DOHH2 (cell line): ENCODE results near the gene A4GNT.

Source experiments
- H3F3A ChIP-seq: fragments of 200-600 bp; sonication (generic), shearing (Covaris generic); 2 replicates; pipeline ENCODE4 v1.6.0; 2016; ENCODE audit warnings: antibody characterized with exemption, mild to moderate bottlenecking; ENCODE audit not compliant: control insufficient read depth, insufficient read depth
- H3K27ac ChIP-seq: fragments of 200-600 bp; sonication (generic); 2 replicates; pipeline ENCODE4 v1.5.1; 2014; ENCODE audit warnings: low read depth, mild to moderate bottlenecking, low read length, moderate library complexity
- H3K27me3 ChIP-seq: fragments of 200-600 bp; sonication (generic); 2 replicates; pipeline ENCODE4 v1.6.1; 2014; ENCODE audit warnings: mild to moderate bottlenecking, low read length, mixed read lengths; ENCODE audit not compliant: control insufficient read depth
- H3K36me3 ChIP-seq: fragments of 200-600 bp; sonication (generic); 2 replicates; pipeline ENCODE4 v1.6.1; 2014; ENCODE audit warnings: mild to moderate bottlenecking, low read length, moderate library complexity, mixed read lengths; ENCODE audit not compliant: control insufficient read depth
- H3K4me1 ChIP-seq: fragments of 200-600 bp; sonication (generic); 2 replicates; pipeline ENCODE4 v1.6.1; 2014; ENCODE audit warnings: mild to moderate bottlenecking, low read length, mixed read lengths; ENCODE audit not compliant: control insufficient read depth
- H3K4me2 ChIP-seq: fragments of 200-600 bp; sonication (generic); 2 replicates; pipeline ENCODE4 v1.6.0; 2014; ENCODE audit warnings: mild to moderate bottlenecking, low read length, moderate library complexity
- H3K4me3 ChIP-seq: fragments of 200-600 bp; sonication (generic); 2 replicates; pipeline ENCODE4 v1.5.1; 2014; ENCODE audit warnings: mild to moderate bottlenecking, low read length, mixed read lengths
- H3K79me2 ChIP-seq: fragments of 200-600 bp; sonication (generic); 2 replicates; pipeline ENCODE4 v1.6.1; 2014; ENCODE audit warnings: mild to moderate bottlenecking, low read length, mixed read lengths; ENCODE audit not compliant: control insufficient read depth
- H3K9me2 ChIP-seq: fragments of 200-600 bp; sonication (generic); replicated peaks from 2 replicates; pipeline ENCODE4 v1.6.1; 2014; ENCODE audit warnings: mild to moderate bottlenecking, low read length, mixed read lengths; ENCODE audit not compliant: control insufficient read depth
- H3K9me3 ChIP-seq: fragments of 200-600 bp; sonication (generic); 2 replicates; pipeline ENCODE4 v1.6.1; 2014; ENCODE audit warnings: antibody characterized with exemption, low read length, mixed read lengths; ENCODE audit not compliant: control insufficient read depth, insufficient read depth
- H4K20me1 ChIP-seq: fragments of 200-600 bp; sonication (generic); 2 replicates; pipeline ENCODE4 v1.6.0; 2014; ENCODE audit warnings: low read depth, mild to moderate bottlenecking, antibody characterized with exemption, low read length, moderate library complexity; ENCODE audit not compliant: control insufficient read depth, insufficient read depth
- EZH2phosphoT487 ChIP-seq: fragments of 200-600 bp; sonication (generic); IDR thresholded peaks from 2 replicates; pipeline ENCODE4 v1.6.1; 2017; ENCODE audit warnings: borderline replicate concordance, mild to moderate bottlenecking, antibody characterized with exemption, low read length, moderate library complexity, mixed read lengths
- TF ChIP-seq, protein P1 (sequence below): fragments of 200-600 bp; sonication (generic); IDR thresholded peaks from one replicate; pipeline ENCODE4 v1.5.1; 2014; ENCODE audit warnings: antibody characterized with exemption, mild to moderate bottlenecking, low read depth, low read length; ENCODE audit not compliant: poor library complexity, severe bottlenecking

Gene A4GNT

DNA sequence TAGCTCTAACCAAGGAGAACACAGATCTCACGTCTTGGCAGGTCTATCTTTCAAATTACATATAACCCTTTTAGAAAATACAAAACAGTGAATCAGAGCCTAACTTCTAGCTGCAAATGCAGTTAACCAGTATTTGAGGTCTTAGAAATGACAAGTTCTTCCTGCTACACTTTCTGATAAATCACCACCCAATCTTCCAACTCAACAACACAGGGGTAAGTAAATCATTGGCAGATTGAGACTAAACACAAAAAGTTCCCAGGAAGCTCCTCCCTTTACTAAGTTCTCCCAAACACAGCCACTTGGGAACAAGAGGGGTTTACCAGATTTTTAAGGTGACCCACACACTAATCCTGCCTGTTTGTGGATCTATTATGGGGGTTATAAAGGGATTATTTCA, at the start of gene A4GNT:
Gene A4GNT (minus strand): TSS at position 152 of the 400 bp plus-strand sequence. CDS start 1,134 bp downstream, outside the sequence.
- Histone ChIP-seq H3F3A (no peaks in the 10 kb centered on the region), H3K9me3 (no peaks in the 10 kb centered on the region), H3K79me2 (no peaks in the 10 kb centered on the region), H3K4me2 (no peak within 1 kb of the TSS), H3K9me2 (no peaks in the 10 kb centered on the region), H4K20me1 (no peaks in the 10 kb centered on the region), H3K4me3 (no peak within 1 kb of the TSS), H3K4me1 (no peaks in the 10 kb centered on the region), H3K36me3 (no peaks in the 10 kb centered on the region), H3K27me3 (peaks cover 15% of the 10 kb centered on the region), H3K27ac (no peak within 1 kb of the TSS)
- TF ChIP-seq, protein P1, sequence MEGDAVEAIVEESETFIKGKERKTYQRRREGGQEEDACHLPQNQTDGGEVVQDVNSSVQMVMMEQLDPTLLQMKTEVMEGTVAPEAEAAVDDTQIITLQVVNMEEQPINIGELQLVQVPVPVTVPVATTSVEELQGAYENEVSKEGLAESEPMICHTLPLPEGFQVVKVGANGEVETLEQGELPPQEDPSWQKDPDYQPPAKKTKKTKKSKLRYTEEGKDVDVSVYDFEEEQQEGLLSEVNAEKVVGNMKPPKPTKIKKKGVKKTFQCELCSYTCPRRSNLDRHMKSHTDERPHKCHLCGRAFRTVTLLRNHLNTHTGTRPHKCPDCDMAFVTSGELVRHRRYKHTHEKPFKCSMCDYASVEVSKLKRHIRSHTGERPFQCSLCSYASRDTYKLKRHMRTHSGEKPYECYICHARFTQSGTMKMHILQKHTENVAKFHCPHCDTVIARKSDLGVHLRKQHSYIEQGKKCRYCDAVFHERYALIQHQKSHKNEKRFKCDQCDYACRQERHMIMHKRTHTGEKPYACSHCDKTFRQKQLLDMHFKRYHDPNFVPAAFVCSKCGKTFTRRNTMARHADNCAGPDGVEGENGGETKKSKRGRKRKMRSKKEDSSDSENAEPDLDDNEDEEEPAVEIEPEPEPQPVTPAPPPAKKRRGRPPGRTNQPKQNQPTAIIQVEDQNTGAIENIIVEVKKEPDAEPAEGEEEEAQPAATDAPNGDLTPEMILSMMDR, result no peak
- TF ChIP-seq EZH2phosphoT487, result no peak

DNA sequence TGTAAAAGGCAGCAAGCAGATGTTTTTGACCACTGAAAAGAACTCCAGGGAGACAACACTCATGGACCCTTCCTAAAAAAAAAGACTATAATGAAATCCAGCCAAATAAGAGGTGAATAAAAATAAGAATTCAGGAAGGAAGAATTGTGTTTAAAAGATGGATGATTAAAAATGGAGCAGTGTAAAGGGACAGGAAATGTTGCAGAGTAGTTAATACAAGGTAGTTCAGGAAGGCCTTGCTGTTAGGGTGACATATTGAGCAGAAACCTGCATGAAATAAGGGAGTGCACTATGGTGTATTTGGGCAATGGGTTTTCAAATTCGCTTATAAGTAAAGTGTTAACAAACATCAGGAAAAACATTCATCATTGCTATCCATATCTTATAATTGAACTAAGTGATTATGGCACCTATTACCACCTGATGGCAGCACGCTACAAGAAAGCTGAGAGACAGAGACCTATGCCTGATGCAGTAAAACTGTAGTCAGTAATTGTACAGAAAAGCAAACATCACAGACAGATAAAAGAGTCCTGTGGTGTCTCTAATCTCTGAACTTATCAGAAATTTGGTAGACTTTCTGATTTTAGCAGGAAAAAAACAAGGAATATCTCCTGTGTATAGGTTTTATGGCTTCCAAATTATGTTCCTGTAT, 48.3 kb upstream of the A4GNT start:
- H3K4me2 ChIP-seq, result no peak overlapping the region
- H3K27ac ChIP-seq, result no peak overlapping the region
- H3K27me3 ChIP-seq, result peaks cover 22% of the 10 kb centered on the region
- no peaks in the 10 kb centered on the region for H3K9me3 ChIP-seq
- H3K4me3 ChIP-seq, result no peak overlapping the region
- H3K79me2 ChIP-seq, result no peaks in the 10 kb centered on the region
- H3K36me3 ChIP-seq, result no peaks in the 10 kb centered on the region
- TF ChIP-seq EZH2phosphoT487, result no peak
- TF ChIP-seq, protein P1, result peak; percentile 68
- no peaks in the 10 kb centered on the region for H3K9me2 ChIP-seq
- no peaks in the 10 kb centered on the region; the same call in 1 of the 2 replicates for H3F3A ChIP-seq
- peaks cover 1% of the 10 kb centered on the region; the same call in 1 of the 2 replicates for H3K4me1 ChIP-seq
- H4K20me1 ChIP-seq, result no peaks in the 10 kb centered on the region

- peak within 1 kb of the TSS; percentile 98 for H3K4me3 ChIP-seq
- H3K4me1 ChIP-seq, result peaks cover 29% of the 10 kb centered on the region
- TF ChIP-seq, protein P1, result no peak
- no peak for TF ChIP-seq EZH2phosphoT487
- peaks cover 41% of the 10 kb centered on the region for H3K79me2 ChIP-seq
- no peaks in the 10 kb centered on the region for H4K20me1 ChIP-seq
- H3K27me3 ChIP-seq, result no peaks in the 10 kb centered on the region
- H3K27ac ChIP-seq, result peak within 1 kb of the TSS; percentile 61
- H3F3A ChIP-seq, result no peaks in the 10 kb centered on the region; the same call in 1 of the 2 replicates
- H3K9me2 ChIP-seq, result no peaks in the 10 kb centered on the region
- no peaks in the 10 kb centered on the region for H3K9me3 ChIP-seq
- peak within 1 kb of the TSS; percentile 99 for H3K4me2 ChIP-seq
- H3K36me3 ChIP-seq, result peaks cover 37% of the 10 kb centered on the region
Measured at GRCh38 chr3:138174421-138175131, 42.4 kb upstream of the A4GNT start, which contains the start of gene DBR1. Gene DBR1, minus strand, starts transcription at chr3:138174921. Its CDS starts 126 bp downstream, at chr3:138174795.
